ENCODE results near the gene PES1.

GRCh38 chr22:30610299-30610698 is 18.6 kb upstream of the PES1 start:
- no peak for TF ChIP-seq YY1 (IDR thresholded peaks at IDR 0.05; ENCODE audit: insufficient read depth, insufficient read length)
- TF ChIP-seq SUZ12 (IDR thresholded peaks at IDR 0.05; ENCODE audit: extremely low read depth, insufficient read depth, insufficient read length) = no peak
- TF ChIP-seq ZNF274 (IDR thresholded peaks at IDR 0.05; ENCODE audit: low read depth, low read length) = no peak

Data from NT2/D1 (cell line).